Measurements from ENCODE around the gene KCNQ5. TPM values are rescaled to one million over a fixed set of nuclear protein-coding genes. Genes with fewer than 3 reads are reported as not detected.

The KCNQ5 gene
- total RNA-seq, 4 donors from 2014 or later = 0.14 to 1.2 (median 0.48) TPM; not detected in 1

- Histone ChIP-seq H3K36me3 (no peaks in the 10 kb centered on the region), H3K9me3 (no peaks in the 10 kb centered on the region), H3K27ac (no peak overlapping the region), H3K4me1 (no peaks in the 10 kb centered on the region), H3K4me3 (no peak overlapping the region), H3K27me3 (no peaks in the 10 kb centered on the region)
- WGBS, 2 donors (ENCODE audit: low coverage in 1 of 2) = 88 to 89% methylated on average over 5 of the region's 5 CpGs
- intact Hi-C loops (cut with DNase I; ENCODE audit: low total_unique reads) = no loop called here
- no peak for TF ChIP-seq POLR2A (IDR thresholded peaks at IDR 0.05)
- TF ChIP-seq EP300 (IDR thresholded peaks at IDR 0.05; ENCODE audit: low read depth) = no peak
- no peak for TF ChIP-seq CTCF (IDR thresholded peaks at IDR 0.05)
- no peak for TF ChIP-seq POLR2AphosphoS5 (IDR thresholded peaks at IDR 0.05)
- DNase-seq = no peak
- in situ Hi-C loops (cut with MboI; ENCODE audit: low pct_ligation_motif_present in 1 of 4, low pct_unique_long_range_greater_than_20kb in 1 of 4, low sequenced_read_pairs in 3 of 4) = no loop called here
Measured at GRCh38 chr6:73236144-73236750, 614.4 kb downstream of the KCNQ5 start.

- Histone ChIP-seq H3K27ac (no peak overlapping the region), H3K9me3 (no peaks in the 10 kb centered on the region), H3K36me3 (no peaks in the 10 kb centered on the region), H3K27me3 (no peaks in the 10 kb centered on the region), H3K4me3 (no peak overlapping the region), H3K4me1 (no peaks in the 10 kb centered on the region)
- DNase-seq = no peak
- WGBS, 2 donors (ENCODE audit: low coverage in 1 of 2) = 82 to 89% methylated on average over 1 to 4 of the region's 4 CpGs
- TF ChIP-seq POLR2A (IDR thresholded peaks at IDR 0.05) (no peak), POLR2AphosphoS5 (IDR thresholded peaks at IDR 0.05) (no peak), CTCF (IDR thresholded peaks at IDR 0.05) (no peak), EP300 (IDR thresholded peaks at IDR 0.05; ENCODE audit: low read depth) (no peak)
- intact Hi-C loops (cut with DNase I; ENCODE audit: low total_unique reads) = no loop called here
- in situ Hi-C loops (cut with MboI; ENCODE audit: low pct_ligation_motif_present in 1 of 4, low pct_unique_long_range_greater_than_20kb in 1 of 4, low sequenced_read_pairs in 3 of 4) = no loop called here
Measured at GRCh38 chr6:73240730-73241129, 618.9 kb downstream of the KCNQ5 start.

- intact Hi-C loops (cut with DNase I; ENCODE audit: low total_unique reads) (no loop called here), in situ Hi-C loops (cut with MboI; ENCODE audit: low pct_ligation_motif_present in 1 of 4, low pct_unique_long_range_greater_than_20kb in 1 of 4, low sequenced_read_pairs in 3 of 4) (no loop called here)
- Histone ChIP-seq H3K27me3 (no peaks in the 10 kb centered on the region), H3K4me1 (no peaks in the 10 kb centered on the region), H3K27ac (no peak overlapping the region), H3K36me3 (no peaks in the 10 kb centered on the region), H3K4me3 (no peak overlapping the region), H3K9me3 (no peaks in the 10 kb centered on the region)
- 82 to 100% methylated on average over 1 to 5 of the region's 5 CpGs for WGBS, 2 donors (ENCODE audit: low coverage in 1 of 2)
- TF ChIP-seq POLR2A (IDR thresholded peaks at IDR 0.05) = no peak
- TF ChIP-seq CTCF (IDR thresholded peaks at IDR 0.05) = no peak
- TF ChIP-seq POLR2AphosphoS5 (IDR thresholded peaks at IDR 0.05) = no peak
- no peak for TF ChIP-seq EP300 (IDR thresholded peaks at IDR 0.05; ENCODE audit: low read depth)
- no peak for DNase-seq
Measured at GRCh38 chr6:73242001-73242400, 620.1 kb downstream of the KCNQ5 start.

Small RNA genes lying within 50 kb of the gene (small RNA-seq; reads per million reads assigned to genes)
- 0 reads per million in 4 donors for gene MIR4282

Measured in transverse colon (tissue), 4 donors.